K562 (cell line): ENCODE data around the gene FTO. TPM values are rescaled to one million over a fixed set of nuclear protein-coding genes. Genes with fewer than 3 reads are reported as not detected.
A peak's percentile ranks its signal among the peaks of the same experiment; 100 is the strongest.

Source experiments
- DMBX1 ChIP-seq: fragments of 250-450 bp; sonication (Bioruptor Pico); IDR thresholded peaks from 2 replicates; pipeline ENCODE4 v1.8.0; 2022; ENCODE audit warnings: inconsistent platforms, mild to moderate bottlenecking, moderate library complexity, borderline replicate concordance
- ESRRA ChIP-seq: fragments of 450-650 bp; IDR thresholded peaks from 2 replicates; pipeline ENCODE4 v1.6.1; 2014; ENCODE audit warnings: low read depth, mild to moderate bottlenecking, moderate library complexity, borderline replicate concordance
- HDAC1 ChIP-seq, 2 experiments: fragments of 450-650 bp; IDR thresholded peaks; 2 replicates each; pipeline ENCODE4 v1.6.1; 2016 to 2017; ENCODE audit warnings: inconsistent platforms in 1 of 2, mild to moderate bottlenecking in 1 of 2, moderate library complexity in 1 of 2
- HMG20A ChIP-seq: fragments of 450-650 bp; formaldehyde crosslinking; conservative IDR thresholded peaks from 2 replicates; pipeline ENCODE4 v1.4.0; 2020; ENCODE audit warnings: mild to moderate bottlenecking, mixed read lengths
- L3MBTL2 ChIP-seq: fragments of 450-650 bp; IDR thresholded peaks from 2 replicates; pipeline ENCODE4 v1.6.1; 2016; ENCODE audit warnings: mild to moderate bottlenecking, moderate library complexity
- MBD2 ChIP-seq: sonication (generic); IDR thresholded peaks from 2 replicates; pipeline ENCODE4 v1.6.1; 2016; ENCODE audit warnings: low read depth, borderline replicate concordance
- MTA1 ChIP-seq: fragments of 450-650 bp; IDR thresholded peaks from 2 replicates; pipeline ENCODE4 v1.6.1; 2017; ENCODE audit warnings: borderline replicate concordance
- NR2F6 ChIP-seq: fragments of 450-650 bp; formaldehyde crosslinking; IDR thresholded peaks from 2 replicates; pipeline ENCODE4 v1.4.0; 2020; ENCODE audit warnings: mild to moderate bottlenecking
- NRF1 ChIP-seq, 2 experiments: fragments of 450-650 bp; IDR thresholded peaks in 1 of 2; conservative IDR thresholded peaks in 1 of 2; 2 replicates each; pipeline ENCODE4 v1.6.1; 2014; ENCODE audit warnings: mild to moderate bottlenecking in 2 of 2
- POLR2A ChIP-seq: fragments of 450-650 bp; conservative IDR thresholded peaks from 2 replicates; pipeline ENCODE4 v1.6.1; 2016
- POLR2AphosphoS5 ChIP-seq: IDR thresholded peaks from 2 replicates; pipeline ENCODE4 v1.6.1; 2011; ENCODE audit warnings: mild to moderate bottlenecking, low read depth, low read length, moderate library complexity; ENCODE audit not compliant: control insufficient read depth, insufficient read depth
- POLR2B ChIP-seq: fragments of 450-650 bp; IDR thresholded peaks from 2 replicates; pipeline ENCODE4 v1.6.1; 2018; ENCODE audit warnings: low read depth; ENCODE audit not compliant: partially characterized antibody
- TOE1 ChIP-seq, 2 experiments: fragments of 450-650 bp in 1 of 2; sonication (generic) in 1 of 2; formaldehyde crosslinking in 1 of 2; IDR thresholded peaks; 2 replicates each; pipeline versions ENCODE4 v1.7.1 to v1.8.0; 2016 to 2022; ENCODE audit warnings: borderline replicate concordance in 2 of 2, mild to moderate bottlenecking in 2 of 2, antibody characterized with exemption in 1 of 2, inconsistent platforms in 1 of 2, low read depth in 1 of 2, missing genetic modification reagents in 1 of 2, moderate library complexity in 1 of 2
- ZBTB17 ChIP-seq: fragments of 450-650 bp; formaldehyde crosslinking; IDR thresholded peaks from 2 replicates; pipeline ENCODE4 v1.4.0; 2020; ENCODE audit warnings: mild to moderate bottlenecking
- ZC3H11A ChIP-seq: IDR thresholded peaks from 2 replicates; pipeline ENCODE4 v1.6.1; 2012; ENCODE audit warnings: low read depth, low read length, improper control_type of control experiment
- ZFX ChIP-seq: sonication (generic); formaldehyde crosslinking; IDR thresholded peaks from 2 replicates; pipeline ENCODE4 v1.8.0; 2022; ENCODE audit warnings: mild to moderate bottlenecking, missing genetic modification reagents, moderate library complexity
- ZNF445 ChIP-seq: fragments of 250-450 bp; sonication (Bioruptor Pico); IDR thresholded peaks from 2 replicates; pipeline ENCODE4 v1.4.0; 2020; ENCODE audit warnings: low read depth, mild to moderate bottlenecking, moderate library complexity
- polyA plus RNA-seq, 8 experiments: library from polyadenylated mRNA; depleted of rRNA in 4 of 8; stranded (reverse) in 5 of 8; unstranded in 3 of 8; fragments of >200 nt; fragmentation: Nextera tagmentation in 2 of 8; fragmentation: Illumina TruSeq in 1 of 8; extraction: Ambion mirVana in 2 of 8; extraction: Trizol in 1 of 8; gene quantifications; 2 replicates each; pipeline versions ENCODE4 v1.2.1 to v1.2.3, GENCODE V29; 2011 to 2014; ENCODE audit warnings: inconsistent platforms in 1 of 8, missing spikeins in 1 of 8
- total RNA-seq, 7 experiments: library from RNA; depleted of rRNA in 6 of 7; stranded (reverse); fragments of >200 nt in 6 of 7; fragmentation: Illumina TruSeq in 2 of 7; extraction: Trizol in 2 of 7; gene quantifications; 2 replicates each; pipeline versions ENCODE4 v1.2.1 to v1.2.3, GENCODE V29; 2011 to 2021; ENCODE audit warnings: low replicate concordance in 1 of 7
- TF ChIP-seq, protein P1 (sequence below): fragments of 450-650 bp; IDR thresholded peaks from 2 replicates; pipeline ENCODE4 v1.7.1; 2018; ENCODE audit warnings: mild to moderate bottlenecking, low read depth; ENCODE audit not compliant: partially characterized antibody
- TF ChIP-seq, protein P2 (sequence below): fragments of 250-450 bp; sonication (Bioruptor Pico); IDR thresholded peaks from 2 replicates; pipeline ENCODE4 v1.5.0; 2020; ENCODE audit warnings: mild to moderate bottlenecking
- TF ChIP-seq, protein P3 (sequence below): fragments of 450-650 bp; IDR thresholded peaks from 2 replicates; pipeline ENCODE4 v1.6.1; 2014; ENCODE audit warnings: low read depth, mild to moderate bottlenecking, moderate library complexity, borderline replicate concordance

The FTO gene
- total and polyA plus RNA-seq, 9 of the 15 experiments (the other 6 are each of a cell fraction or from before 2014, with no cell fraction given) = 11.3 to 27.7 (median 25.5) TPM

DNA sequence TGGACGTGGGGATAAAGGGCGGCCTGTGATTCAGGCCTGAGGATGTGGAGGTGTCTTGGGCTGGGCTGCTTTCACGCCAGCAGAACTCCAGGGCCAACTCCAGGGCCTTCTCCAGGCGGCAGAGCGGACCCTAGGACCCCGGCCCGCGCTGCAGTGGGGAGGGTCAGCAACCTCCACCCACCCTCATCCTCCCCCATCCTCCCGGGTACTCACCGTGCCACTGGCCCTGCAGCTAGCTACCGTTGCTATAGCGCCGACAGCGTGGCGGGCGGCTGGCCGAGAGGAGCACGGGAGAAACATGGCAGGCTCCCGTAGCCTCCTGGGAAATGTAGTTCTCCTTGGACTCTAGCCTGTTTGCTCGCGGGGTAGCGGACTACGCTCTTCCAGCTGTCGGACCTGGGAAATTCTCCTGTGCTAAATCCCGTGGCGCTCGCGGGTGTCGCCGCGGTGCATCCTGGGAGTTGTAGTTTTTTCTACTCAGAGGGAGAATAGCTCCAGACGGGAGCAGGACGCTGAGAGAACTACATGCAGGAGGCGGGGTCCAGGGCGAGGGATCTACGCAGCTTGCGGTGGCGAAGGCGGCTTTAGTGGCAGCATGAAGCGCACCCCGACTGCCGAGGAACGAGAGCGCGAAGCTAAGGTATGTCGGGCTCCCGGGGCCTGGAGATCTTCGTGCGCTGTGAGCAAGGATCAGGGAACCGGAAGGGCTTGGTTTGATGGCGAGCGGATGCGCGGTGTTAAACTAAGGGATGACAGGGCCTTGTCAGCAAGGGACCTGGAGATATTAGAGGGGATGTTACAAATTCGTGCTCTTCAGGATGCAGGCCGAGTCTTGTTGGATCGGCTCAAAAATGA lies at the start of gene FTO, which contains the start of gene RPGRIP1L (continued):
- TF ChIP-seq, protein P1, sequence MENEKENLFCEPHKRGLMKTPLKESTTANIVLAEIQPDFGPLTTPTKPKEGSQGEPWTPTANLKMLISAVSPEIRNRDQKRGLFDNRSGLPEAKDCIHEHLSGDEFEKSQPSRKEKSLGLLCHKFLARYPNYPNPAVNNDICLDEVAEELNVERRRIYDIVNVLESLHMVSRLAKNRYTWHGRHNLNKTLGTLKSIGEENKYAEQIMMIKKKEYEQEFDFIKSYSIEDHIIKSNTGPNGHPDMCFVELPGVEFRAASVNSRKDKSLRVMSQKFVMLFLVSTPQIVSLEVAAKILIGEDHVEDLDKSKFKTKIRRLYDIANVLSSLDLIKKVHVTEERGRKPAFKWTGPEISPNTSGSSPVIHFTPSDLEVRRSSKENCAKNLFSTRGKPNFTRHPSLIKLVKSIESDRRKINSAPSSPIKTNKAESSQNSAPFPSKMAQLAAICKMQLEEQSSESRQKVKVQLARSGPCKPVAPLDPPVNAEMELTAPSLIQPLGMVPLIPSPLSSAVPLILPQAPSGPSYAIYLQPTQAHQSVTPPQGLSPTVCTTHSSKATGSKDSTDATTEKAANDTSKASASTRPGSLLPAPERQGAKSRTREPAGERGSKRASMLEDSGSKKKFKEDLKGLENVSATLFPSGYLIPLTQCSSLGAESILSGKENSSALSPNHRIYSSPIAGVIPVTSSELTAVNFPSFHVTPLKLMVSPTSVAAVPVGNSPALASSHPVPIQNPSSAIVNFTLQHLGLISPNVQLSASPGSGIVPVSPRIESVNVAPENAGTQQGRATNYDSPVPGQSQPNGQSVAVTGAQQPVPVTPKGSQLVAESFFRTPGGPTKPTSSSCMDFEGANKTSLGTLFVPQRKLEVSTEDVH = no peak
- TF ChIP-seq POLR2B = no peak
- TF ChIP-seq POLR2A = 0 out of 2 replicates have a peak, but pooled peaks have one; percentile 39
- no peak for TF ChIP-seq NR2F6 (CRISPR knock-in tag)
- TF ChIP-seq ZC3H11A = no peak
- peak; percentile 86 for TF ChIP-seq ZFX
- TF ChIP-seq POLR2AphosphoS5 = no peak
- TF ChIP-seq NRF1 (conservative IDR thresholded peaks at IDR 0.05 in 1 of 2, IDR thresholded peaks at IDR 0.05 in 1 of 2) = peak; percentile 61 to 69
- TF ChIP-seq ZNF445 (CRISPR knock-in tag) = no peak
- TF ChIP-seq ZBTB17 (CRISPR knock-in tag) = peak; percentile 85
- peak; percentile 44; the same call in 1 of the 2 replicates for TF ChIP-seq DMBX1 (CRISPR knock-in tag)
- peak; percentile 43; the same call in 1 of the 2 replicates for TF ChIP-seq ESRRA
- no peak for TF ChIP-seq TOE1 (IDR thresholded peaks at IDR 0.05; ENCODE audit: borderline replicate concordance)
- no peak for TF ChIP-seq TOE1 (CRISPR knock-in tag; IDR thresholded peaks at IDR 0.05; ENCODE audit: borderline replicate concordance, low read depth)
- TF ChIP-seq, protein P2, sequence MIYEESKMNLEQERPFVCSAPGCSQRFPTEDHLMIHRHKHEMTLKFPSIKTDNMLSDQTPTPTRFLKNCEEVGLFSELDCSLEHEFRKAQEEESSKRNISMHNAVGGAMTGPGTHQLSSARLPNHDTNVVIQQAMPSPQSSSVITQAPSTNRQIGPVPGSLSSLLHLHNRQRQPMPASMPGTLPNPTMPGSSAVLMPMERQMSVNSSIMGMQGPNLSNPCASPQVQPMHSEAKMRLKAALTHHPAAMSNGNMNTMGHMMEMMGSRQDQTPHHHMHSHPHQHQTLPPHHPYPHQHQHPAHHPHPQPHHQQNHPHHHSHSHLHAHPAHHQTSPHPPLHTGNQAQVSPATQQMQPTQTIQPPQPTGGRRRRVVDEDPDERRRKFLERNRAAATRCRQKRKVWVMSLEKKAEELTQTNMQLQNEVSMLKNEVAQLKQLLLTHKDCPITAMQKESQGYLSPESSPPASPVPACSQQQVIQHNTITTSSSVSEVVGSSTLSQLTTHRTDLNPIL (CRISPR knock-in tag) = no peak
- TF ChIP-seq HDAC1 (IDR thresholded peaks at IDR 0.05) = peak in 1 of 2 experiments; percentile 35; a peak in 1 of 4 replicates
- TF ChIP-seq MTA1 = peak; percentile 86
- no peak for TF ChIP-seq HMG20A
- peak; percentile 86 for TF ChIP-seq L3MBTL2
- TF ChIP-seq MBD2 = peak; percentile 87
- TF ChIP-seq, protein P3, sequence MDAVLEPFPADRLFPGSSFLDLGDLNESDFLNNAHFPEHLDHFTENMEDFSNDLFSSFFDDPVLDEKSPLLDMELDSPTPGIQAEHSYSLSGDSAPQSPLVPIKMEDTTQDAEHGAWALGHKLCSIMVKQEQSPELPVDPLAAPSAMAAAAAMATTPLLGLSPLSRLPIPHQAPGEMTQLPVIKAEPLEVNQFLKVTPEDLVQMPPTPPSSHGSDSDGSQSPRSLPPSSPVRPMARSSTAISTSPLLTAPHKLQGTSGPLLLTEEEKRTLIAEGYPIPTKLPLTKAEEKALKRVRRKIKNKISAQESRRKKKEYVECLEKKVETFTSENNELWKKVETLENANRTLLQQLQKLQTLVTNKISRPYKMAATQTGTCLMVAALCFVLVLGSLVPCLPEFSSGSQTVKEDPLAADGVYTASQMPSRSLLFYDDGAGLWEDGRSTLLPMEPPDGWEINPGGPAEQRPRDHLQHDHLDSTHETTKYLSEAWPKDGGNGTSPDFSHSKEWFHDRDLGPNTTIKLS = peak; percentile 97
